H9 (cell line): ENCODE data around the gene NDP. TPM values are rescaled to one million over a fixed set of nuclear protein-coding genes. Genes with fewer than 3 reads are reported as not detected.
A peak's percentile ranks its signal among the peaks of the same experiment; 100 is the strongest.

Source experiments
- DNase-seq: peaks from one replicate; pipeline ENCODE4 v3.0.0-alpha.2; 2017
- H2AFZ ChIP-seq: one replicate; pipeline ENCODE4 v1.6.1; 2013; ENCODE audit warnings: mild to moderate bottlenecking, low read length, control low read depth, moderate library complexity
- H2AK5ac ChIP-seq: 2 replicates; pipeline ENCODE4 v1.6.1; 2013; ENCODE audit warnings: low read length, control low read depth, mixed read lengths; ENCODE audit not compliant: insufficient read length
- H2BK120ac ChIP-seq: one replicate; pipeline ENCODE4 v1.6.1; 2013; ENCODE audit warnings: low read depth, mild to moderate bottlenecking, low read length, control low read depth, inconsistent platforms; ENCODE audit not compliant: poor library complexity, severe bottlenecking
- H2BK12ac ChIP-seq: 2 replicates; pipeline ENCODE4 v1.6.1; 2013; ENCODE audit warnings: low read length, control low read depth, mixed read lengths, low read depth; ENCODE audit not compliant: insufficient read length
- H2BK15ac ChIP-seq: 2 replicates; pipeline ENCODE4 v1.6.1; 2013; ENCODE audit warnings: low read depth, low read length, control low read depth
- H2BK20ac ChIP-seq: one replicate; pipeline ENCODE4 v1.6.1; 2013; ENCODE audit warnings: low read depth, mild to moderate bottlenecking, low read length, control low read depth, inconsistent platforms; ENCODE audit not compliant: poor library complexity, severe bottlenecking
- H2BK5ac ChIP-seq: 2 replicates; pipeline ENCODE4 v1.6.1; 2013; ENCODE audit warnings: low read length, control low read depth, mixed read lengths; ENCODE audit not compliant: insufficient read length
- H3K14ac ChIP-seq: 2 replicates; pipeline ENCODE4 v1.6.1; 2013; ENCODE audit warnings: low read length, control low read depth; ENCODE audit not compliant: insufficient read depth
- H3K18ac ChIP-seq: 2 replicates; pipeline ENCODE4 v1.6.1; 2013; ENCODE audit warnings: low read depth, mild to moderate bottlenecking, mixed read lengths, low read length, control low read depth; ENCODE audit not compliant: insufficient read length
- H3K23ac ChIP-seq: 2 replicates; pipeline ENCODE4 v1.6.1; 2013; ENCODE audit warnings: low read length, control low read depth, mixed read lengths, low read depth; ENCODE audit not compliant: insufficient read length
- H3K23me2 ChIP-seq: 2 replicates; pipeline ENCODE4 v1.6.1; 2013; ENCODE audit warnings: low read depth, mild to moderate bottlenecking, mixed read lengths, low read length, control low read depth; ENCODE audit not compliant: insufficient read length, poor library complexity, severe bottlenecking
- H3K27ac ChIP-seq: 2 replicates; pipeline ENCODE4 v1.5.1; 2013; ENCODE audit warnings: low read length, control low read depth, mixed read lengths, low read depth; ENCODE audit not compliant: insufficient read length
- H3K27me3 ChIP-seq: 2 replicates; pipeline ENCODE4 v1.6.1; 2013; ENCODE audit warnings: low read length, control low read depth, inconsistent platforms; ENCODE audit not compliant: insufficient read depth
- H3K4ac ChIP-seq: 2 replicates; pipeline ENCODE4 v1.6.1; 2013; ENCODE audit warnings: low read depth, mild to moderate bottlenecking, control low read depth, inconsistent platforms, low read length, moderate library complexity
- H3K4me1 ChIP-seq: 2 replicates; pipeline ENCODE4 v1.6.1; 2013; ENCODE audit warnings: low read length, control low read depth, inconsistent platforms; ENCODE audit not compliant: insufficient read depth
- H3K4me2 ChIP-seq: 2 replicates; pipeline ENCODE4 v1.6.1; 2013; ENCODE audit warnings: low read length, control low read depth, mixed read lengths; ENCODE audit not compliant: insufficient read length, insufficient read depth
- H3K56ac ChIP-seq: 2 replicates; pipeline ENCODE4 v1.6.1; 2013; ENCODE audit warnings: low read depth, mild to moderate bottlenecking, mixed read lengths, low read length, control low read depth; ENCODE audit not compliant: insufficient read length
- H3K79me1 ChIP-seq: 2 replicates; pipeline ENCODE4 v1.6.1; 2013; ENCODE audit warnings: low read depth, mild to moderate bottlenecking, moderate library complexity, low read length, control low read depth, inconsistent platforms; ENCODE audit not compliant: insufficient read depth, poor library complexity, severe bottlenecking
- H3K79me2 ChIP-seq: 2 replicates; pipeline ENCODE4 v1.6.1; 2013; ENCODE audit warnings: low read length, control low read depth, inconsistent platforms; ENCODE audit not compliant: insufficient read depth
- H3K9ac ChIP-seq: 2 replicates; pipeline ENCODE4 v1.6.1; 2013; ENCODE audit warnings: low read length, control low read depth, mixed read lengths; ENCODE audit not compliant: insufficient read length; ENCODE audit errors: extremely low read depth
- H3K9me3 ChIP-seq: one replicate; pipeline ENCODE4 v1.6.1; 2013; ENCODE audit warnings: low read depth, low read length, inconsistent platforms; ENCODE audit not compliant: control insufficient read depth
- H3T11ph ChIP-seq: one replicate; pipeline ENCODE4 v1.6.1; 2013; ENCODE audit warnings: mild to moderate bottlenecking, low read length, control low read depth, inconsistent platforms
- H4K20me1 ChIP-seq: one replicate; pipeline ENCODE4 v1.6.1; 2013; ENCODE audit not compliant: control insufficient read depth, insufficient read length, insufficient read depth
- H4K5ac ChIP-seq: 2 replicates; pipeline ENCODE4 v1.6.1; 2013; ENCODE audit warnings: low read depth, mild to moderate bottlenecking, mixed read lengths, low read length, control low read depth; ENCODE audit not compliant: insufficient read length
- H4K8ac ChIP-seq: replicated peaks from 2 replicates; pipeline ENCODE4 v1.6.1; 2013; ENCODE audit warnings: low read length, control low read depth, mixed read lengths, low read depth; ENCODE audit not compliant: insufficient read length
- H4K91ac ChIP-seq: 2 replicates; pipeline ENCODE4 v1.6.1; 2013; ENCODE audit warnings: low read depth, mild to moderate bottlenecking, moderate library complexity, mixed read lengths, low read length, control low read depth; ENCODE audit not compliant: insufficient read length
- H3K27ac Mint-ChIP-seq, 3 experiments: 2 replicates in 2 of 3; 3 replicates in 1 of 3; pipeline ENCODE4 v1.8.0; 2020 to 2021; ENCODE audit warnings: mixed read lengths in 3 of 3, mild to moderate bottlenecking in 1 of 3, moderate library complexity in 1 of 3
- H3K27me3 Mint-ChIP-seq: 2 replicates; pipeline ENCODE4 v1.8.0; 2021; ENCODE audit warnings: low read depth, mild to moderate bottlenecking, moderate library complexity, mixed read lengths
- H3K36me3 Mint-ChIP-seq, 3 experiments: 2 replicates in 2 of 3; 3 replicates in 1 of 3; pipeline ENCODE4 v1.8.0; 2020 to 2021; ENCODE audit warnings: low read depth in 3 of 3, mixed read lengths in 3 of 3; ENCODE audit not compliant: insufficient read depth in 1 of 3
- H3K4me1 Mint-ChIP-seq, 2 experiments: 2 replicates each; pipeline ENCODE4 v1.8.0; 2020; ENCODE audit warnings: mixed read lengths in 2 of 2
- H3K4me3 Mint-ChIP-seq, 2 experiments: 2 replicates in 1 of 2; 3 replicates in 1 of 2; pipeline ENCODE4 v1.8.0; 2020 to 2021; ENCODE audit warnings: mild to moderate bottlenecking in 2 of 2, mixed read lengths in 2 of 2, moderate library complexity in 1 of 2
- H3K9me3 Mint-ChIP-seq, 2 experiments: 2 replicates in 1 of 2; 3 replicates in 1 of 2; pipeline ENCODE4 v1.8.0; 2020; ENCODE audit warnings: mild to moderate bottlenecking in 2 of 2, mixed read lengths in 2 of 2, moderate library complexity in 1 of 2
- CTCF ChIP-seq: fragments of 200-600 bp; sonication (generic); conservative IDR thresholded peaks from 3 replicates; pipeline ENCODE4 v1.8.0; 2021; ENCODE audit warnings: antibody characterized with exemption, mild to moderate bottlenecking
- WGBS: extraction: QIAGEN DNeasy Blood & Tissue Kit; methylation state at CpG from one replicate; pipeline ENCODE4 v1.1.7; 2013; ENCODE audit warnings: missing lambda C conversion rate, low lambda C conversion rate, mixed read lengths; ENCODE audit not compliant: insufficient read length; ENCODE audit errors: extremely low coverage; 5-methylcytosine and 5-hydroxymethylcytosine counted together
- total RNA-seq: library from RNA; stranded (reverse); gene quantifications from 2 replicates; pipeline ENCODE4 v1.2.1, GENCODE V29; 2021

The NDP gene
- total RNA-seq, 1 experiment from 2014 or later: not detected

DNA sequence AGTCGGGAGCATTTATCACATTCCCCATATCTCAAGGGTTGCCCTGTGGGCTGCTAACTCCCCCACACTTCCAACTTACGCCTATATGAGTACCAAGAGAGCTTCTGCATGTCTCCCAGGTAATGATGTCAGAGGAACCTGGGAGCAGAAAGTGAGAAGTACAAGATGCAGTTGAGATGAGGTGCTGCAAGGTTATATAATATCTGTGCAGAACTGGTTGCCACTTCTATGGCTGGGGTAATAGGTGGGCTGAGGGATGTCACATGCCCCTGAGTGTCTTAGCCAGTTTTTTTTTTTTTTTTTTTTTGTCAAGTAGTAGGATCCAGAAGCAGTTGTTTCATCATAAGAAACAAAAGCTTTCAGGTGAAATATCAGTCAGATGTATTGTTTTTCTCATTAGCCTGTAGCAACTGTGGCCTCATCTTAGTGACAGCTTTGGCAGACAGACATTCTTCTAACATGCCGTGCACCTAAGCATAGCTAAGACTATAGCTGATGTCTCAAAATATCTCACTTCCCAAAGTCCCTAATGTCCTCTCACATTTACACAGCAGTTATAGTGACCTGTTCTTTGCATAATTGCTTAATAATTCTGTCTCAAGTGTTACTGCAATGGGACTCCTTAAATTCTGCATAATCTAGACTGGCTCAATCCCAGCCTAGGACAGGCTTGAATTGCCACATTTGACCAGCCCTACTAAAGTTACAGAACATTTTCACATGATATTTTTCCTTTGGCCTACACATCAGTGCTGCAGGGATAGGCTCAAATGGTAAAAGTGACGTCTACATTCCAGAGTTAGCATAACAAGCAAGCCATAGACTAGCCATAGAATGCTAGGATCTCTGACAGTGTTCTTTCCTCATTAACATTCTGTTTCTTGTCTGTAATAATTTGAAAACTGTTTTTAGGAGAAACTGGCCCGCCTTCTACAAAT, 73.0 kb downstream of the NDP start:
- no peak overlapping the region for H3K18ac ChIP-seq
- H3K27ac ChIP-seq: no peak overlapping the region
- H3K36me3 Mint-ChIP-seq: peaks cover 0 to 3% (median 0%) of the 10 kb centered on the region in 3 experiments; a peak in 2 of 7 replicates
- WGBS: no CpG with 5 or more reads among the region's 5 CpGs
- H3K4me1 Mint-ChIP-seq: peaks cover 16 to 18% of the 10 kb centered on the region in 2 experiments
- no peaks in the 10 kb centered on the region for H3K27me3 Mint-ChIP-seq
- H3K9me3 ChIP-seq: peaks cover 18% of the 10 kb centered on the region
- H3K56ac ChIP-seq: no peak overlapping the region
- no peak overlapping the region for H2BK12ac ChIP-seq
- no peaks in the 10 kb centered on the region for H3K23me2 ChIP-seq
- H3K27ac Mint-ChIP-seq: peak overlapping the region in 2 of 3 experiments; percentile 82 to 90; a peak in 4 of 7 replicates
- TF ChIP-seq CTCF: no peak
- H3T11ph ChIP-seq: no peak overlapping the region
- H3K79me1 ChIP-seq: no peaks in the 10 kb centered on the region
- no peak overlapping the region for H2AFZ ChIP-seq
- H2BK5ac ChIP-seq: no peak overlapping the region
- H3K27me3 ChIP-seq: no peaks in the 10 kb centered on the region
- H2AK5ac ChIP-seq: no peak overlapping the region
- no peak overlapping the region for H2BK120ac ChIP-seq
- H3K9me3 Mint-ChIP-seq: peaks cover 53 to 71% of the 10 kb centered on the region in 2 experiments
- no peak overlapping the region for H3K4me3 Mint-ChIP-seq
- H2BK15ac ChIP-seq: no peak overlapping the region
- H4K20me1 ChIP-seq: no peaks in the 10 kb centered on the region
- no peak overlapping the region for H4K5ac ChIP-seq
- no peak overlapping the region for H3K4ac ChIP-seq
- no peak overlapping the region for H2BK20ac ChIP-seq
- no peak for DNase-seq
- no peak overlapping the region for H3K14ac ChIP-seq
- H3K4me1 ChIP-seq: no peaks in the 10 kb centered on the region; the same call in 1 of the 2 replicates
- H3K79me2 ChIP-seq: no peaks in the 10 kb centered on the region
- H4K91ac ChIP-seq: no peak overlapping the region
- H3K4me2 ChIP-seq: no peak overlapping the region
- H3K9ac ChIP-seq: no peak overlapping the region
- no peak overlapping the region for H4K8ac ChIP-seq
- H3K23ac ChIP-seq: no peak overlapping the region

Other genes with a start within 250 kb of the NDP start
- gene MAOB, start 90.9 kb downstream of the NDP start, total RNA-seq: 1.1 and 1.4 TPM in 2 replicates